ENCODE data around the gene PFDN6.

The PFDN6 gene

DNA sequence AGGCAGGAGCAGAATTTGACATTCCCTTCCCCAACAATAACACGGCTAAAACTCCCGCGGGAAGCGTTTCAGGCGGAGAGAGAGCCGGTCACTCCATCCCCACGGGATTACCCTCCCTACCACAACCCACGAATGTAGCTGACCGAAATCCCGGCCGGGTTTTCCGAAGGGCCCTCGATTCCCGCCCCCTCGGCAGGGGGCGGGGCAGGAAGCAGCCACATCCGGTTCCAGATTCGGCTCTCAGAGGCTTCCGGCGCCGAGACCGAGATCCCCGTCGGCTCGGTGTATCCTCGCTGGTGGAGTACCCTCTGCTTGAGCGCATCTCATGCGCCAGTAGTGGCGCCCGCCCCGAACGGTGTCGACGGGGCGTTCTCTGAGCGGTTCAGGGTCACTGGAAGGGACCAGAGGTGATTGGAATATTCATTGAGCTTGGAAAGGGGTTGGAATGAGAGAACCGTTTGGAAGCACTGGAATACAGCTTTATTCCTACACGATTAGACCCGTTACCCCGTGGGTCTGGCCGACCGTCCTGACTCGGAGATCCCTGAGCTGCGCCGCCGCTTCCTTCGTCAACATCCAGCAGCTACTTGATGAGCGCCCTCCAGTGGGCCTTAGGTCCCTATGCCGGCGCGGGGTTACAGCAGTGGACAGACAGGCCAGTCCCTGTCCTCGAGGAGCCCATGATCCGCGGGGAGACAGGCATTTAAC lies 10.0 kb downstream of the PFDN6 start:
- ChIA-PET CTCF (interaction anchor here (0.5 to 1.2 kb wide), 16 partner anchors 9 to 179 kb away, joined by 3 to 16 read pairs (median 4); partner anchors contain the start of genes B3GALT4, PFDN6, RPS18 and VPS52), POLR2A (interaction anchor here (1.0 to 4.1 kb wide), 19 partner anchors 9 to 328 kb away, joined by 3 to 46 read pairs (median 7); partner anchors contain the start of genes B3GALT4, CUTA, PFDN6 and RING1)
- DNase-seq (ENCODE audit: extremely low spot score) = peak; percentile 86
- TF ChIP-seq SUZ12 (IDR thresholded peaks at IDR 0.05) (no peak), CTBP1 (IDR thresholded peaks at IDR 0.05; ENCODE audit: borderline replicate concordance) (no peak), FOXK2 (IDR thresholded peaks at IDR 0.05) (no peak), PKNOX1 (IDR thresholded peaks at IDR 0.05) (0 out of 2 replicates have a peak, but pooled peaks have one; percentile 47), L3MBTL2 (conservative IDR thresholded peaks at IDR 0.05) (peak; percentile 11), TARDBP (IDR thresholded peaks at IDR 0.05) (peak; percentile 93), HDGF (IDR thresholded peaks at IDR 0.05; ENCODE audit: borderline replicate concordance) (no peak), ARNT (IDR thresholded peaks at IDR 0.05) (no peak), FOXM1 (IDR thresholded peaks at IDR 0.05; ENCODE audit: borderline replicate concordance) (0 out of 2 replicates have a peak, but pooled peaks have one; percentile 43), ZNF384 (IDR thresholded peaks at IDR 0.05) (no peak), NFRKB (IDR thresholded peaks at IDR 0.05) (no peak), FOXA1 (IDR thresholded peaks at IDR 0.05) (no peak), ELF4 (IDR thresholded peaks at IDR 0.05) (no peak; the same call in 1 of the 2 replicates), LEF1 (IDR thresholded peaks at IDR 0.05; ENCODE audit: borderline replicate concordance) (no peak), BHLHE40 (IDR thresholded peaks at IDR 0.05; ENCODE audit: borderline replicate concordance) (no peak), SP1 (IDR thresholded peaks at IDR 0.05) (no peak)

GRCh38 chr6:33301877-33302276 lies 12.5 kb downstream of the PFDN6 start:
- ChIA-PET CTCF (interaction anchor here (0.6 to 0.8 kb wide), 2 partner anchors 11 to 124 kb away, joined by 3 to 4 read pairs; no protein-coding TSS in a partner anchor), POLR2A (interaction anchor here (0.8 to 1.8 kb wide), 5 partner anchors 11 to 30 kb away, joined by 3 to 12 read pairs (median 4); partner anchors contain the start of genes B3GALT4, PFDN6, RPS18 and TAPBP)
- no peak for DNase-seq (ENCODE audit: extremely low spot score)
- TF ChIP-seq HDGF (IDR thresholded peaks at IDR 0.05; ENCODE audit: borderline replicate concordance) (no peak), BHLHE40 (IDR thresholded peaks at IDR 0.05; ENCODE audit: borderline replicate concordance) (no peak), FOXK2 (IDR thresholded peaks at IDR 0.05) (no peak), LEF1 (IDR thresholded peaks at IDR 0.05; ENCODE audit: borderline replicate concordance) (no peak), ELF4 (IDR thresholded peaks at IDR 0.05) (no peak), SP1 (IDR thresholded peaks at IDR 0.05) (no peak), CTBP1 (IDR thresholded peaks at IDR 0.05; ENCODE audit: borderline replicate concordance) (no peak), ARNT (IDR thresholded peaks at IDR 0.05) (no peak), ZNF384 (IDR thresholded peaks at IDR 0.05) (no peak), SUZ12 (IDR thresholded peaks at IDR 0.05) (no peak), FOXA1 (IDR thresholded peaks at IDR 0.05) (no peak), L3MBTL2 (conservative IDR thresholded peaks at IDR 0.05) (no peak), PKNOX1 (IDR thresholded peaks at IDR 0.05) (no peak), TARDBP (IDR thresholded peaks at IDR 0.05) (no peak)

DNA sequence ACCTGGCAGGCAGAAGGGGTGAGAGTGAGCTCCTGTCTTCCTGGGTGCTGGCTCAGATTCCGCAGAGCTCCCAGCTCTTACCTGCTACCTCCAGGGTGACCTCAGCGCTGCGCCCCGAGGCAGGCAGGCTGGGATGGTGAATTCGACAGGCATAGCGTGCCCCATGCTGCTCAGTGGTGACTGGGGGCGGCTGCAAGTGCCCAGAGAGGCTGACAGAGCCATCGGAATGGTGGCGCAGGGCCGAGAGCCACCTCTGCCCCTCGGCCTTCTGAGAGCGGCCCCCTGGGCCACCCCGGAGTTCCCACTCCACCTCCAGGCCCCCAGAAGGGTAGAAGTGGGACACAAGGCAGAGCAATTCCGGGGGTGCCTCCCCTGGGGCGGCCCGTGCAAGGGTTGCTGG lies 14.8 kb downstream of the PFDN6 start:
- POLR2A ChIA-PET = no interaction called here
- CTCF ChIA-PET = no interaction called here
- DNase-seq (ENCODE audit: extremely low spot score) = no peak
- no peak for TF ChIP-seq CTBP1 (IDR thresholded peaks at IDR 0.05; ENCODE audit: borderline replicate concordance)
- TF ChIP-seq FOXA1 (IDR thresholded peaks at IDR 0.05) = no peak
- no peak for TF ChIP-seq FOXK2 (IDR thresholded peaks at IDR 0.05)
- no peak for TF ChIP-seq ZNF384 (IDR thresholded peaks at IDR 0.05)
- no peak for TF ChIP-seq SUZ12 (IDR thresholded peaks at IDR 0.05)
- TF ChIP-seq SP1 (IDR thresholded peaks at IDR 0.05) = no peak
- no peak for TF ChIP-seq BHLHE40 (IDR thresholded peaks at IDR 0.05; ENCODE audit: borderline replicate concordance)
- TF ChIP-seq L3MBTL2 (conservative IDR thresholded peaks at IDR 0.05) = no peak
- no peak for TF ChIP-seq FOXM1 (IDR thresholded peaks at IDR 0.05; ENCODE audit: borderline replicate concordance)
- no peak for TF ChIP-seq NFRKB (IDR thresholded peaks at IDR 0.05)
- no peak for TF ChIP-seq TARDBP (IDR thresholded peaks at IDR 0.05)
- no peak for TF ChIP-seq LEF1 (IDR thresholded peaks at IDR 0.05; ENCODE audit: borderline replicate concordance)

- POLR2A ChIA-PET = no interaction called here
- CTCF ChIA-PET = no interaction called here
- TF ChIP-seq L3MBTL2 (conservative IDR thresholded peaks at IDR 0.05) (no peak), ELF4 (IDR thresholded peaks at IDR 0.05) (no peak), FOXM1 (IDR thresholded peaks at IDR 0.05; ENCODE audit: borderline replicate concordance) (no peak), HDGF (IDR thresholded peaks at IDR 0.05; ENCODE audit: borderline replicate concordance) (no peak), CTBP1 (IDR thresholded peaks at IDR 0.05; ENCODE audit: borderline replicate concordance) (no peak), TARDBP (IDR thresholded peaks at IDR 0.05) (no peak), NFRKB (IDR thresholded peaks at IDR 0.05) (no peak), PKNOX1 (IDR thresholded peaks at IDR 0.05) (no peak), BHLHE40 (IDR thresholded peaks at IDR 0.05; ENCODE audit: borderline replicate concordance) (no peak), FOXA1 (IDR thresholded peaks at IDR 0.05) (no peak)
- no peak for DNase-seq (ENCODE audit: extremely low spot score)
Observed at GRCh38 chr6:33305052-33305451, 15.7 kb downstream of the PFDN6 start.

DNA sequence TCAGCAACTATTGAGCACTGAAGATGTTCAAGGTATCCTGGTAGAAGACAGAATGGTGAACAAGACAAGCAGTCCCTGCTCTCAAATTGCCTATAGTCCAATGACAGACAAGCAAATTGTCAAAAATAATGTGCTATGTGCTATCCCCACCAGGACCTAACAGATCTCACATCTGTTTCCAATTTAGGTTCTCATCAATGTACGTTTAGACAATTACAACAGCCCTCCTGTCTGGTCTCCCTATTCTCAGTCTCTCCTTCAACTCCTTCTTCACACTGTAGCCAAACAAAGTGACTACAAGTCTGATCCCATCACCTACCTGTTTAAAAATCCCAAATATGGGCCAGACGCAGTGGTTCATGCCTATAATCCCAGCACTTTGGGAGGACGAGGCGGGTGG lies 17.0 kb downstream of the PFDN6 start:
- no peak for TF ChIP-seq ELF4 (IDR thresholded peaks at IDR 0.05)
- TF ChIP-seq HDGF (IDR thresholded peaks at IDR 0.05; ENCODE audit: borderline replicate concordance) = no peak
- TF ChIP-seq TARDBP (IDR thresholded peaks at IDR 0.05) = no peak
- no peak for TF ChIP-seq CTBP1 (IDR thresholded peaks at IDR 0.05; ENCODE audit: borderline replicate concordance)
- no peak for TF ChIP-seq BHLHE40 (IDR thresholded peaks at IDR 0.05; ENCODE audit: borderline replicate concordance)
- TF ChIP-seq FOXK2 (IDR thresholded peaks at IDR 0.05) = no peak
- TF ChIP-seq FOXM1 (IDR thresholded peaks at IDR 0.05; ENCODE audit: borderline replicate concordance) = no peak
- TF ChIP-seq FOXA1 (IDR thresholded peaks at IDR 0.05) = no peak
- no peak for TF ChIP-seq L3MBTL2 (conservative IDR thresholded peaks at IDR 0.05)
- no peak for TF ChIP-seq ZNF384 (IDR thresholded peaks at IDR 0.05)
- no peak for TF ChIP-seq PKNOX1 (IDR thresholded peaks at IDR 0.05)
- CTCF ChIA-PET = no interaction called here
- POLR2A ChIA-PET = no interaction called here
- no peak for DNase-seq (ENCODE audit: extremely low spot score)
